HCT116 (cell line): ENCODE data around the gene CASP10. TPM values are rescaled to one million over a fixed set of nuclear protein-coding genes. Genes with fewer than 3 reads are reported as not detected.
A peak's percentile ranks its signal among the peaks of the same experiment; 100 is the strongest.

Experiments
- ATAC-seq: fragments of 200-7000 bp; cut with Tn5 transposase; 2 replicates; pipeline ENCODE4 v1.9.1; 2020; ENCODE audit warnings: mild to moderate bottlenecking, moderate library complexity
- BruUV-seq: library from RNA; stranded (reverse); fragments of 400-500 nt; replicated peaks from 2 replicates; lab custom pipeline; 2021; lab: Mats Ljungman, UMichigan
- CTCF ChIA-PET: fragments of 300-600 bp; sonication (Branson Sonifier 250); formaldehyde crosslinking; loops from one replicate; lab custom pipeline; 2021; ENCODE audit warnings: antibody characterized with exemption; lab: Charles Lee
- POLR2A ChIA-PET: fragments of 300-600, 350-600 bp; sonication (Branson Sonifier 250); formaldehyde crosslinking; loops from one replicate; lab custom pipeline; 2021; ENCODE audit warnings: antibody characterized with exemption; lab: Charles Lee
- RAD21 ChIA-PET, 2 experiments: fragments of 300-600 bp; sonication (Branson Sonifier 250); formaldehyde crosslinking; loops; one replicate each; lab custom pipeline; 2023; ENCODE audit warnings: low total read pairs in 2 of 2; ENCODE audit not compliant: uncharacterized antibody in 2 of 2, unreplicated experiment in 2 of 2, low non-redundant PET in 1 of 2; lab: Charles Lee
- DNase-seq: peaks from one replicate; pipeline ENCODE4 v3.0.0-alpha.2; 2010; ENCODE audit warnings: low read depth, low spot score
- H2AFZ ChIP-seq: fragments of 200-600 bp; shearing (Covaris generic), sonication (generic); 2 replicates; pipeline ENCODE4 v1.6.1; 2017; ENCODE audit warnings: low read depth, mixed run types, mixed read lengths, antibody characterized with exemption, low read length; ENCODE audit not compliant: poor library complexity, severe bottlenecking
- H3K27ac ChIP-seq: 2 replicates; pipeline ENCODE4 v1.5.1; 2012; ENCODE audit warnings: low read depth, low read length
- H3K27me3 ChIP-seq: fragments of 200-600 bp; sonication (generic); 2 replicates; pipeline ENCODE4 v1.6.1; 2016; ENCODE audit warnings: mixed run types, low read length, mixed read lengths; ENCODE audit not compliant: insufficient read depth
- H3K36me3 ChIP-seq, 2 experiments: fragments of 200-500 bp in 1 of 2; fragments of 200-600 bp in 1 of 2; sonication (Bioruptor generic) in 1 of 2; sonication (generic) in 1 of 2; 2 replicates each; pipeline versions ENCODE4 v1.5.1 to v1.6.1; 2014 to 2016; ENCODE audit warnings: low read length in 2 of 2, inconsistent platforms in 1 of 2, mixed read lengths in 1 of 2, mixed run types in 1 of 2; ENCODE audit not compliant: insufficient read depth in 2 of 2, control insufficient read depth in 1 of 2
- H3K4me1 ChIP-seq, 2 experiments: fragments of 200-600 bp in 1 of 2; sonication (generic) in 1 of 2; 2 replicates each; pipeline versions ENCODE4 v1.5.1 to v1.6.1; 2012 to 2017; ENCODE audit warnings: low read length in 2 of 2, inconsistent platforms in 1 of 2, mild to moderate bottlenecking in 1 of 2, mixed read lengths in 1 of 2, mixed run types in 1 of 2, moderate library complexity in 1 of 2; ENCODE audit not compliant: insufficient read depth in 2 of 2, control insufficient read depth in 1 of 2
- H3K4me2 ChIP-seq: fragments of 200-600 bp; sonication (generic); 2 replicates; pipeline ENCODE4 v1.6.1; 2017; ENCODE audit warnings: mixed run types, low read length, mixed read lengths
- H3K4me3 ChIP-seq, 2 experiments: fragments of 200-600 bp in 1 of 2; sonication (generic) in 1 of 2; replicated peaks in 1 of 2; 2 replicates each; pipeline ENCODE4 v1.5.1; 2011 to 2016; ENCODE audit warnings: low read length in 2 of 2, control low read depth in 1 of 2, low read depth in 1 of 2, mild to moderate bottlenecking in 1 of 2, mixed read lengths in 1 of 2, mixed run types in 1 of 2
- H3K79me2 ChIP-seq: fragments of 200-600 bp; sonication (generic); 2 replicates; pipeline ENCODE4 v1.6.1; 2017; ENCODE audit warnings: mild to moderate bottlenecking, mixed run types, low read length, moderate library complexity, mixed read lengths; ENCODE audit not compliant: insufficient read depth
- H3K9ac ChIP-seq: fragments of 200-600 bp; sonication (generic); 2 replicates; pipeline ENCODE4 v1.6.1; 2016; ENCODE audit warnings: low read length, mixed read lengths
- H3K9me2 ChIP-seq: fragments of 200-600 bp; sonication (generic), shearing (Covaris generic); 2 replicates; pipeline ENCODE4 v1.6.1; 2017; ENCODE audit warnings: mixed run types, mild to moderate bottlenecking, moderate library complexity; ENCODE audit not compliant: insufficient read depth
- H3K9me3 ChIP-seq, 2 experiments: fragments of 200-500 bp in 1 of 2; fragments of 200-600 bp in 1 of 2; sonication (Bioruptor generic) in 1 of 2; sonication (generic) in 1 of 2; 2 replicates each; pipeline ENCODE4 v1.6.1; 2014 to 2017; ENCODE audit warnings: low read length in 2 of 2, mixed read lengths in 2 of 2, inconsistent platforms in 1 of 2, low read depth in 1 of 2, mild to moderate bottlenecking in 1 of 2, mixed run types in 1 of 2, moderate library complexity in 1 of 2; ENCODE audit not compliant: control insufficient read depth in 1 of 2, insufficient read depth in 1 of 2
- H4K20me1 ChIP-seq: fragments of 200-600 bp; sonication (generic), shearing (Covaris generic); 2 replicates; pipeline ENCODE4 v1.6.1; 2017; ENCODE audit warnings: mixed run types, mild to moderate bottlenecking, moderate library complexity; ENCODE audit not compliant: insufficient read depth
- ATF3 ChIP-seq: IDR thresholded peaks from 2 replicates; pipeline ENCODE4 v1.6.1; 2012
- CEBPB ChIP-seq: IDR thresholded peaks from 2 replicates; pipeline ENCODE4 v1.6.1; 2012; ENCODE audit warnings: low read depth
- CTCF ChIP-seq, 3 experiments: fragments of 200-600 bp in 1 of 3; sonication (generic) in 1 of 3; IDR thresholded peaks in 2 of 3; conservative IDR thresholded peaks in 1 of 3; 2 replicates each; pipeline ENCODE4 v1.5.1; 2012 to 2017; ENCODE audit warnings: low read depth in 2 of 3, low read length in 2 of 3, antibody characterized with exemption in 1 of 3, borderline replicate concordance in 1 of 3, control low read depth in 1 of 3, mild to moderate bottlenecking in 1 of 3, mixed read lengths in 1 of 3, mixed run types in 1 of 3, moderate library complexity in 1 of 3; ENCODE audit not compliant: insufficient read depth in 1 of 3
- EGR1 ChIP-seq: IDR thresholded peaks from 2 replicates; pipeline ENCODE4 v1.6.1; 2012; ENCODE audit warnings: low read depth
- POLR2AphosphoS5 ChIP-seq: IDR thresholded peaks from 2 replicates; pipeline ENCODE4 v1.6.1; 2011; ENCODE audit warnings: mild to moderate bottlenecking, low read depth, low read length, moderate library complexity
- RAD21 ChIP-seq: IDR thresholded peaks from 2 replicates; pipeline ENCODE4 v1.6.1; 2012; ENCODE audit warnings: low read depth, mild to moderate bottlenecking
- REST ChIP-seq: IDR thresholded peaks from 2 replicates; pipeline ENCODE4 v1.6.1; 2012; ENCODE audit warnings: low read depth
- ZNF274 ChIP-seq: fragments of 200-500 bp; sonication (Bioruptor generic); IDR thresholded peaks from 2 replicates; pipeline ENCODE4 v1.6.1; 2014; ENCODE audit warnings: mild to moderate bottlenecking, low read depth, low read length, inconsistent platforms
- intact Hi-C: fragments of 100-400 bp; cut with micrococcal nuclease; formaldehyde crosslinking; loops from 2 replicates; pipeline ENCODE4 v1.10.0; 2022
- total RNA-seq: library from RNA; stranded (reverse); gene quantifications from one replicate; pipeline ENCODE4 v1.2.1, GENCODE V29; 2021; ENCODE audit not compliant: unreplicated experiment

The CASP10 gene
- total RNA-seq, 1 experiment from 2014 or later, result 2.6 TPM

- Histone ChIP-seq H3K36me3 (no peaks in the 10 kb centered on the region), H3K9me3 (no peaks in the 10 kb centered on the region), H3K79me2 (peaks cover 18% of the 10 kb centered on the region), H2AFZ (no peak overlapping the region), H3K4me1 (peaks cover 8 to 40% of the 10 kb centered on the region in 2 experiments), H4K20me1 (no peaks in the 10 kb centered on the region), H3K9me2 (no peaks in the 10 kb centered on the region), H3K4me3 (no peak overlapping the region), H3K9ac (no peak overlapping the region)
- RAD21 ChIA-PET, result no interaction called here
- no peak for ATAC-seq
- intact Hi-C loops, result no loop called here
- CTCF ChIA-PET, result no interaction called here
- TF ChIP-seq RAD21, result no peak
- TF ChIP-seq, all 23 proteins: peak for 0
- no peak overlapping the region for H3K27ac ChIP-seq
- no peak overlapping the region for H3K4me2 ChIP-seq
- no TSS peak for BruUV-seq
- no peaks in the 10 kb centered on the region for H3K27me3 ChIP-seq
- POLR2A ChIA-PET, result interaction anchor here (3.7 kb wide), 1 partner anchor 21 kb away, joined by 11 read pairs; no protein-coding TSS in a partner anchor
- no peak for DNase-seq
These were observed 71.3 kb downstream of the CASP10 start for GRCh38 chr2:201254081-201254730.

- Histone ChIP-seq H3K9me3 (no peaks in the 10 kb centered on the region), H2AFZ (no peak overlapping the region), H3K4me2 (no peak overlapping the region), H3K27me3 (no peaks in the 10 kb centered on the region), H3K27ac (no peak overlapping the region), H3K9ac (no peak overlapping the region), H3K4me3 (no peak overlapping the region), H3K9me2 (no peaks in the 10 kb centered on the region), H4K20me1 (no peaks in the 10 kb centered on the region), H3K79me2 (peaks cover 31% of the 10 kb centered on the region), H3K4me1 (peaks cover 21 to 53% of the 10 kb centered on the region in 2 experiments), H3K36me3 (no peaks in the 10 kb centered on the region)
- no peak for DNase-seq
- no peak for ATAC-seq
- TF ChIP-seq CTCF (IDR thresholded peaks at IDR 0.05 in 2 of 3, conservative IDR thresholded peaks at IDR 0.05 in 1 of 3; ENCODE audit: borderline replicate concordance in 1 of 3, insufficient read depth in 1 of 3, low read depth in 2 of 3, low read length in 2 of 3), result no peak
- TF ChIP-seq REST, result no peak
- no peak for TF ChIP-seq ATF3
- no peak for TF ChIP-seq ZNF274
- TF ChIP-seq CEBPB, result peak; percentile 89
- no peak for TF ChIP-seq EGR1
- no peak for TF ChIP-seq RAD21
- no peak for TF ChIP-seq POLR2AphosphoS5
- ChIA-PET CTCF (no interaction called here), RAD21 (no interaction called here), POLR2A (interaction anchor here (0.5 to 3.7 kb wide), 3 partner anchors 22 to 579 kb away, joined by 3 to 11 read pairs (median 3); partner anchors contain the start of gene ALS2)
- no TSS peak for BruUV-seq
- intact Hi-C loops, result loop anchor here (5.0 kb wide), 1 partner anchor 102 kb away; the partner anchor contains the start of gene FLACC1
These were observed 72.6 kb downstream of the CASP10 start for GRCh38 chr2:201255408-201256033.
